Measurements from ENCODE around the gene AGAP9.
"Not testable (repeated sequence)": the region's sequence is repeated elsewhere in the genome, so short reads cannot be mapped to it uniquely, and the experiment has no call there.

The AGAP9 gene

DNA sequence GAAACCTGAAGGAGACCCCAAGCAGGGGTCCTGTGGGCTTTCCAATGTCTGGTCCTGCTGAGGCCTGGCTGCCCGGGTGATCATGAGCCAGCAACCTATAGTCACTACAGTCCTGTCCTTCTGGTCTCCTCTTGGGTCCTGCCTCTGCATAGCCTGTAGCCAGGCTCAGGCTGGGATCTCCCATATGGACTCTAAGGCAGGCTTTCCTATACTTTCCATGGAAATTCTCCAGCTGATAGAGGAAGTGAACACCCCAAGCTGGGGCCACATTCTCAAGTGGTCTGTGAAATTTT, 66.0 kb downstream of the AGAP9 start:
- no peak for DNase-seq (ENCODE audit: low read depth in 3 of 3)

- no peak for DNase-seq (ENCODE audit: low read depth in 3 of 3)
Observed at GRCh38 chr10:47456794-47457527, 66.5 kb downstream of the AGAP9 start.

GRCh38 chr10:47456079-47456785, 67.2 kb downstream of the AGAP9 start:
- no peak for DNase-seq (ENCODE audit: low read depth in 3 of 3)

GRCh38 chr10:47455350-47456078, 67.9 kb downstream of the AGAP9 start:
- DNase-seq (ENCODE audit: low read depth in 3 of 3) = not testable (repeated sequence)

GRCh38 chr10:47454780-47455058, 68.7 kb downstream of the AGAP9 start:
- no peak for DNase-seq (ENCODE audit: low read depth in 3 of 3)

- DNase-seq (ENCODE audit: low read depth in 3 of 3) = no peak
Observed at GRCh38 chr10:47454008-47454779, 69.2 kb downstream of the AGAP9 start.

DNA sequence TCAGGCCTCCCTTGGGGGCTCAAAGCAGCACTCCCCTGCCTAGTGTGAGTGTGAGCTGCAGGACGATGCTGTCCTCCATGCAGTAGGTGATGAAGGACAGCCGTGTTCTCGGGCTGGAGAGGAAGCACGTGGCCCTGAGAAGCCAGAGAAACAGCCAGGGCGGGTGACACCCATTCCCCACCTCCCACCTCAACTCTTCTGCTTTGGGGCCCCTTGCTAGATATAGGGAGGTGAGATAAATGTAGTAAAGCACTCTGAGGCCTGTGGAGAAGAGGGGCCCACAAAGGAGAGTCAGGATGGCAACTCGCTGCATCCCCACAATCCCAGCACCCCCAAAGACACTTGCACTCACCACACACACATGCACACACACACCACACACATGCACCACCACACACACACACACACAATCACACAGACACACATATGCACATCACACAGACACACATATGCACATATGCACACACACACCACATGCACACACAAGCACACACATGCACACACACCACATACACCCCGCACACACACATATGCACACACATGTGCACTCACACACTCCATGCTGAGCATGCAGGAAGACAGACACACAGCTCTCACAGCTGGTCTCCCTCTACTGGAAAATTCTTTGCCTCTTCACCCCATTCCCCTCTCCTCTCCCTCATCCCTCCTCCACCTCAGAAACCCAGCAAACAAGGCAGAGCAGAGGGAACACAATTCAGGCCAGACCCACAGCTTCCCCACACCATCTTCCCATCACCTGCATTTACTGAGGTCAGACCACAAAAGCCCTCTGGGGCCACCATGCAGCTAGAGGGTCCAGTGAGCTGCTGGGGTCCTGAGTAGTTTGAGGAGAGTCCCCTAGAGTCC, 70.1 kb downstream of the AGAP9 start:
- DNase-seq (ENCODE audit: low read depth in 3 of 3) = no peak

GRCh38 chr10:47452495-47453140, 70.8 kb downstream of the AGAP9 start:
- DNase-seq (ENCODE audit: low read depth in 3 of 3) = no peak

- DNase-seq (ENCODE audit: low read depth in 3 of 3) = no peak
Observed at GRCh38 chr10:47451998-47452494, 71.4 kb downstream of the AGAP9 start.
